GM15510 (cell line): ENCODE measurements around the gene TCFL5.

Experiments used
- POLR2A ChIP-seq: IDR thresholded peaks from 3 replicates; pipeline ENCODE4 v1.6.1; 2011; ENCODE audit warnings: borderline replicate concordance; ENCODE audit not compliant: insufficient read length; ENCODE audit errors: extremely low read depth

Gene TCFL5

DNA sequence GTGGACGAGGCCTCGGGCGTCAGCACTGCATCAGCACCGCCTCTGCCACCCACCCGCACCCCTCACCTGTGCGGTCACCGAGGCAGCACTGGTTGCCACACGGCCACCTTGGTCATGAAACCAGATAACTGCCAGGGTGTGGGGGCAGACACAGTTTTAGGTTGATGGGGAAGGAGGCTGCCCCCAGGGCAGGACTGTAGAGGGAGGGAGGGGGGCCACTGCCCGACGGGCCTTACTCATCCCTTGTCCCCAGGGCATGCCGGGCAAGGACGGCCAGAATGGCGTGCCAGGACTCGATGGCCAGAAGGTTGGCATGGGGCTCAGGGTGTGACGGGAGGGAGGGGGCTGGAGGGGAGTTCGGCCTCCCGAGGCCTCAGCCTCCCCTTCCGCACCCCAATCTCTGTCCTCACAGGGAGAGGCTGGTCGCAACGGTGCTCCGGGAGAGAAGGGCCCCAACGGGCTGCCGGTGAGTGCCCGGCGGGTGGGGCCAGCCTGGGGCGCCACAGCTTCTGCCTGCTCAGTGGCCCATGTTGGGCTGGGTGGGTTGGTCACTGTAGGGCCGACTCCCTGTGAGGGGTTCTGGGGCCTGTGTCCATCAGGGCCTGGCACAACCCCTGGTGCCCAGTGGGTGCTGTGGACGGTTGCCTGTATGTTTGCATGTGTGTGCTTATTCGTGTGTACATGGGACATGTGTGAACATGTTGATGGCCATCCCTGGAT is 33.0 kb downstream of the TCFL5 start:
- TF ChIP-seq POLR2A: no peak

DNA sequence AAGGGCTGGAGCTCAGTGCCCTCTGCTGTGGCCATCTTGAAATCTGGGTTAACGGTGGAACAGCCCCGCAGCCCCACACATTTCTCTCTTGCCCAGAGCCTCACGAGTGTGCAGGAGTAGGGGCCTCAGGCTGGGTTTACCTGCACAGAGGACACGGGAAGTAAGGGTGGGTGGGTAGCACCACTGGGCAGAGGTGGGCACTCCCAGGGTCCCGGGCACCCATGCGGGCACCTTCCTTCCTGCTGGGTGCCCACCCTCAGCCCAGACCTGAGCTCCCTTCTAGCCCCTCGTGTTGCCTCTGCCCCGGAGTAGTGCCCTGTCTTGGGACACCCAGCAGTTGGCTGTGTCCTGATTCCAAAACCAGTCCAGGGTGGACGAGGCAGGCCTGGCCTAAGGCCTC is 33.6 kb downstream of the TCFL5 start:
- TF ChIP-seq POLR2A: no peak

DNA sequence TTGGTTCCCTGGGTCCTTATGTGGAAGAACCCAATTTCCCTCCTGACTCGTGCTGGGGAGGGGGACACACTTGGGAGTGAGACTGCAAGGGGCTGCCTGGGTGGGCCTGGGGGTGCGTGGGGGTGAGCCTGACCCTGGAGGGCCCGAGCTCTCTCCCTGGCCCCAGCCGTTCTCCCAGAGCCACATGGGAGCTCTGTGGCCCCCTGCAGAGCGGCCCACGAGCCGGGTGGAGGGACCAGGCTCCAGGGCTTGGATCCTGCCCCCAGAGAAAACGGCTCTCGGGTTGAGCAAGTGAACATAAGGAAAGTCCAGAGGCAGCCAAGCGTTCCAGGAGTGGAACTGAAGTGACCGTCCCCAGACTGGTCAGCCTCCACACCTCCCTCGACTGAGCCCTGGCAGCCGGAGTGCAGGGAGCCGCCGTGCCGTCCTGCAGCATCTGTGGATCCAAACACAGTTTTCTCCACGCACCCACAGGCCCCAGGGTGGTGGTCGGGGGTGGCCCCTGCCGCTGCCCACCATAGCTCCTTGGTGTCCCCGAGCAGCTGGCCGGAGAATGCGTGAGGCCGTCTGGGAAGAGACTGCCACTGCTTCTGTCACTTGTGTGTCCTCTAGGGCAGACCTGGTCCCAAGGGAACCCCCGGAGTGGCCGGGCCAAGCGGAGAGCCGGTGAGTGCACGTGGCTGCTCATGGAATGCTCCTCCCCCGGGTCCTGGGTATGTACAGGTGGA is 34.1 kb downstream of the TCFL5 start:
- TF ChIP-seq POLR2A: no peak

DNA sequence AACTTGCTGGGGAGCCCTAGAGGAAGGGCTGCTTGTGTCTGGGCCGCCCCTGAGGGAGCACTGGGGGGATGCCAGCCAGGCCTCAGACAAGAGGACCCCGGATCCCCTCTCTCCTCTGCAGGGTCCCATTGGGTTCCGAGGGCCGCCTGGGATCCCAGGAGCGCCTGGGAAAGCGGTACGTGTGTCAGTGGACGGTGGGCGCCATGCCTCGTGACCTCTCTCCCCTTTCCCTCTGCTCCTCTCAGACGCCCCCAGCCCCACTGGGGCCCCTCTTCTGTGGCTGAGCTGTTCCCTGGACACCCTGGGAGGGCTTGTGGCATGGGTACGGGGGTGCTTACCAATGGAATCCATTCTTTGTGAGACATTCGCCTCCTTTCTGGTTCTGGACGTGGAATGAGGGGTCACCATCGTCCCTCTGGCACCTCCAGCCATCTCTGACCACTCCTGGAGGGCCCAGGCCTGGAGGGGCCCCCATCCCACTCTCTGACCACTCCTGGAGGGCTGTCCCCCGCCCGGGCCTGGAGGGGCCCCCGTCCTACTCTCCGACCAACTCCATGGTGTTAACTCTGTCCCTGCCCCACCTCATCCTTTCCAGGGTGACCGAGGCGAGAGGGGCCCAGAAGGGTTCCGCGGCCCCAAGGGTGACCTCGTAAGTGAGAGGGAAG is 34.8 kb downstream of the TCFL5 start:
- no peak for TF ChIP-seq POLR2A

DNA sequence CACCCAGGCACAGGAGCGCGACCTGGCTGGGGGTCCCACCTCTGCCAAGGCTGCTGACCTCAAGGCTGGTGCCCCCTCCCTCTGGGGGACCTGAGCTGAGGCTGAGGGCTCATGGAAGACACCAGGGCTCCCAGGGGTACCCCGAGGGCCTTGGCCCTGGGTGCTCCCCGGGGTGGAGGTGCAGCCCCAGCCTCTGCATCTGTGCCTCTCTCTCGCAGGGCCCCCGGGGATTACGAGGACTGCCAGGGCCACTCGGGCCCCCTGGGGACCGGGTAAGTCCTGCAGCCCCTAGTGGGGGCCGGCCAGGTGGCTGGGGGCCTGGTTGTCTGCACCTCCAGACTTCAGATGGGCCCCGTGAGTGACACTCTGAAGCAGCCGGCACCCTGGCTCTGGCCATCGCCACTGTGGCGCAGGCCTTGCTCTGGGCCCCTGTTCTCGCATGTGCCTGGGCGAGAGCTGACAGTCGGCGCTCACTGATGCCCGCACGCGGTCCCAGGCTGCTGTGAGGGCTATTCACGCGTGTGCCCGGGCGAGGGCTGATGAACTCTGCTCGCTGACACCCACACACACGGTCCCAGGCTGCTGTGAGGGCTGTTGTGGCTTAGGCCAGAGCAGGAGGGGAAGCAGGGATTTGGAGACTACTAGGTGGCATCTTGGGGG is 35.5 kb downstream of the TCFL5 start:
- TF ChIP-seq POLR2A: no peak

DNA sequence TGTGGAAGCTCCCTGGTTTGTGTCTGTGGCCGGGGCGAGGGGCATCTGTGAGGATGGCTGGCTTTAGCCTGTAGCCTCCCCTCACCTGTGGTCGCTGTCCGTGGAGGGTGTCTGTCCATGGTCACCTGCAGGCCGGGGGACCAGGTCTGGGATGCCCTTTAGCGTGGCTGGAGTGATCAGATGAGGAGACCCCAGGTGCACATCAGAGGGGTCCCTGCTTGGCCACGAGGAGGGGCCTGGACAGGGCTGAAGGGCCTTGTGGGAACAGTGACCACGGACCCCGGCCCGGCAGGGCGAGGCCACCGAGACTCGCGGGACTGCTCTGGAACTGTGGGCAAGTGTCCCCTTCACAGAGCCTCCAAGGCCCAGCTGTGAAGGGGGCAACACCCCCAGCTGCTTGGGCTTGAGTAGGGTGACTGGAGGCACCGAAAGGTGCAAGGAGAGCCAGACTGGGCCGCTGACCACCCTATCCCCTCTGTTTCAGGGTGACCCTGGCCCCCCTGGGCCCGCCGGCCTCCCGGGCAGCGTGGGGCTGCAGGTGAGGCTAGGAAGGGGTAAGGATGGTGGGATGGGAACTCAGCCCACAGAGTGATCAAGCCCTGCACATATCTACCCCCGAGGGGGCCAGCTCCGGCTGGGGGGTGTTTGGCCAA is 36.2 kb downstream of the TCFL5 start:
- no peak for TF ChIP-seq POLR2A

DNA sequence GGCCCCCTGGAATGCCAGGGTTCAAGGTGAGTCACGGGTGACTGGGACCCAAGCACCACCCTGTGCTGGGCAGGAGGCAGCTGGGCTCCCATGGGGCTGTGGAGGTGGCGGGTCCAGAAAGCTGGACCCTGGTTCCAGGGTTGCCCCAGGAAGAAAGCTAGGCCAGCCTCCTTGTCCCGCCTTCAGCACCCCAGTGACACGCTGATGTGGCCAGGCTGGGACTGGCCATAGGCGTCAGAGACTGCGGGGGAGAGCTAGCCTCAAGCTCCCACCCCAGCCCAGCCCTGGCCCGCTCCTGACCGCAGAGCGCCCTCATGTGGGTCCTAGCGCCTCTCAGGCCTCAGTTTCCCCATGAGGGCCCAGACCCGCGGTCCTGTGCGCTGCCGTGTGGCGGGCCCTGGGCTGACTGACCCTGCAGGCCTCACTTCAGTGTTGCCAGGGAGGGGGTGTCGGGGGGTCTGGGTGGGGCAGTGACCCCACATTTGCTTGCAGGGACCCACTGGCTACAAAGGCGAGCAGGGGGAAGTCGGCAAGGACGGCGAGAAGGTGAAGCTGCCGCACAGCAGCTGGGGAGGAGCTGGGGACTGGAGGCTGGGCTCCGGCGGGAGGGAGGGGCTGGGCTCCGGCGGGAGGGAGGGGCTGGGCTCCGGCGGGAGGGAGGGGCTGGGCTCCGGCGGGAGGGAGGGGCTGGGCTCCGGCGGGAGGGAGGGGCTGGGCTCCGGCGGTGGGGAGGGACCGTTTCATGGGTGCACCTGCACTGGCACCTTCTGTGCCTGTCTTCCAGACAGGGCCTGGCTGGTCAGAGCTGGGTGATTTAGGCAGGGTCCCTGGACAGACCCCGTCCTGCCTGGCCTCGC is 36.9 kb downstream of the TCFL5 start:
- no peak for TF ChIP-seq POLR2A

DNA sequence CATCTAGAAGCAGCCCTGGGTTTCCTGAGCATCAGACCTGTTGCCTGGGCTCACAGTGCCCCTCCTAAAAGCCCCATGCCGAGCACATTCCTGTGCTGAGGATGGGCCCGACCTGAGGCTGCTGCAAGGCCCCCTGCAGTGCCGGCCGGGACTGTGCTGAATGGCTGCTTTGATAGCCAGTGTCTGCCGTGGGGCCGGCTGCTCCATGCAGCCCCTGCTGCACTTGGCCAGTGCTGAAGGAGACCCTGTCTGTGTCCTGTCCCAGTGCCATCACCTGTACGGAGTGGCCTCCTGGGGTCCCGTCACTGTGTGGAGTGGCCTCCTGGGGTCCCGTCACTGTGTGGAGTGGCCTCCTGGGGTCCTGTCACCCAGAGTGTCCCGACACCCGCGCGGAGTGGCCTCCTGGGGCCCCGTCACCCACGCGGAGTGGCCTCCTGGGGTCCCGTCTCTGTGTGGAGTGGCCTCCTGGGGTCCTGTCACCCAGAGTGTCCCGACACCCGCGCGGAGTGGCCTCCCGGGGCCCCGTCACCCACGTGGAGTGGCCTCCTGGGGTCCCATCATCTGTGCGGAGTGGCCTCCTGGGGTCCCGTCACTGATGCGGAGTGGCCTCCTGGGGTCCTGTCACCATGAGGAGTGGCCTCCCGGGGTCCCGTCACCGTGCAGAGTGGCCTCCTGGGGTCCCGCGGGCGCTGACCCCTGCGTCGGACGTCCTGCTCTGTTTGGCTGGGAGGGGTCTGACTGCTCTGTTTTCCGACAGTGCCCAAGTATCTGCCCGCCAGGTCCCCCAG is 37.7 kb downstream of the TCFL5 start:
- no peak for TF ChIP-seq POLR2A

DNA sequence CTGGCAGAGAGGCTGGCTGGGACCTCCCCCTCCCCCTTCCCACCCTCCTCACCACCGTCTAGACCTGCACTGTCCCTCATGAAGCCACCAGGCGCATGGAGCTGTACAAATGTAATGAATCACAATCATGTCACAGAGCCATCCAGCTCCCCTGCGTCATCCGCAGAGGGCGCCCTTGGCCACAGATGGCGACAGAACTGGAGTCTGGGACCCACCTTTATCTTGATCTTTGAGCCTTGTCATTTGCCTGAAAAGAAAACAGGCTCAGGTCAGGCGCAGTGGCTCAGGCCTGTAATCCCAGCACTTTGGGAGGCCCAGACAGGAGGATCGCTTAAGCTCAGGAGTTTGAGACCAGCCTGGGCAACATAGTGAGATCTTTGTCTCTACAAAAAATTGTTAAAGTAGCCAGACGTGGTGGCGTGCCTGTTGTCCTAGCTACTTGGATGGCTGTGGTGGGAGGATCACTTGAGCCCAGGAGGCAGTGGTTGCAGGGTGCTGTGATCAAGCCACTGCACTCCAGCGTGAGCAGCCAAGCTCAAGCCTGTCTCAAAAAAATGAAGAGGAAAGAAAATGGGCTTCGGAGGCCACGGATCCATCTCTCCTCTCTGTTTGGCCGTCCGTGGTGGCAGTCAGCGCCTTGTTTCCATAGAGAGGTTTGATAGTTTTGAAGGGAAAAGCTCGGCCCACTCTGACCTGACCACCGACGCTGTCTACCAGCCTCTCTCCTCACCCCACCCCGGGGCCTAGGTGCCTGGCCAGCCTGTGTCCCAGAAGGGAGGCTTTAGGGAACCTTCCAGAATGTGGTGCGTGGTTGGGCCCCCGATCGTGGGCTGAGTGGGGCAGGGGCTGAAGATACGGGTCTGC is 38.6 kb downstream of the TCFL5 start:
- no peak for TF ChIP-seq POLR2A

DNA sequence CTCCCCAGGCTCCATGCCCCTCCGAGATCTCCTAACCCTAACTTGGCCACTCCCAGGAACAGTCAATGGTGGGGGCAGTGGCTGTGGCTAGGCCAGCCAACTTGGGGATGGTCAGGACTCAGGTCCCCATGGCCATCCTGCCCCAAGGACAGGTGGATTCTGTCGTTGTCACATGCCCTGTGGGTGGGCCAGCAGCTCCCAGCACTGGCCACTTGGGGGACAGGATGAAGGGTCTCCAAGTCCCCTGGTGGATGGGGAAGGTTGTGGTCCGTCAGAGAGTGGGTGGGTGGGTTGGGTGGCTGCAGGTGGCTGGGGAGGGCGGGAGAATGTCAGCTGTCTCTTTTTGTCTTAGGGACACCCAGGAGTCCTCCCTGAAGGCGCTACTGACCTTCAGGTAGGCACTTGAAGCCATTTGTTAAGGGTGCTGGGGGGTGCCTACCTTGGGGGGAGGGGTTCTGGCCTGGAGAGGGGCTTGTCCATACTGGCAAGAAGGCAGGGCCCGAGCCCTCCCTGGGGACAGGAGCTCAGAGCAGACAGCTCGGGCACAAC is 39.3 kb downstream of the TCFL5 start:
- no peak for TF ChIP-seq POLR2A

DNA sequence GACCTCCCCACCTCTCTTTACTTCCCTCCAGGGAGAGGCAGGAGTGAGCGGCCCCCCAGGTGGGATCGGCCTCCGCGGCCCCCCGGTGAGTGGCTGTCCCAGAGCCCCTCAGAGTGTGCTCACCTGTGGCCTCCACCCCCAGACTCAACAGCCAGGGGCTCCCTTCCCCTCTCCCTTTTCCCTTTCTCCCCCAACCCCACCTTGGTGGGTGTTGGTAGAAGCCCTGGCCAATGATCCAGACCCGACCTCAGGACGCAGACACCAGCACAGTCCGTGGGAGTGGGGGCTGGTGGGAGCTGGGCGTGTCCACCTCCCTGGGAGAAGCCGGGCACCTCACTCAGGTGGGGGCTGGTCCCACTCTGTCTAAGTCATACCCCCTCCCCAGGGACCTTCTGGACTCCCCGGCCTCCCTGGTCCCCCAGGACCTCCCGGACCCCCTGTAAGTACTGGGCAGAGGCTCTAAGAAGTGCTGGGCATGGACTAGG is 39.9 kb downstream of the TCFL5 start:
- no peak for TF ChIP-seq POLR2A

DNA sequence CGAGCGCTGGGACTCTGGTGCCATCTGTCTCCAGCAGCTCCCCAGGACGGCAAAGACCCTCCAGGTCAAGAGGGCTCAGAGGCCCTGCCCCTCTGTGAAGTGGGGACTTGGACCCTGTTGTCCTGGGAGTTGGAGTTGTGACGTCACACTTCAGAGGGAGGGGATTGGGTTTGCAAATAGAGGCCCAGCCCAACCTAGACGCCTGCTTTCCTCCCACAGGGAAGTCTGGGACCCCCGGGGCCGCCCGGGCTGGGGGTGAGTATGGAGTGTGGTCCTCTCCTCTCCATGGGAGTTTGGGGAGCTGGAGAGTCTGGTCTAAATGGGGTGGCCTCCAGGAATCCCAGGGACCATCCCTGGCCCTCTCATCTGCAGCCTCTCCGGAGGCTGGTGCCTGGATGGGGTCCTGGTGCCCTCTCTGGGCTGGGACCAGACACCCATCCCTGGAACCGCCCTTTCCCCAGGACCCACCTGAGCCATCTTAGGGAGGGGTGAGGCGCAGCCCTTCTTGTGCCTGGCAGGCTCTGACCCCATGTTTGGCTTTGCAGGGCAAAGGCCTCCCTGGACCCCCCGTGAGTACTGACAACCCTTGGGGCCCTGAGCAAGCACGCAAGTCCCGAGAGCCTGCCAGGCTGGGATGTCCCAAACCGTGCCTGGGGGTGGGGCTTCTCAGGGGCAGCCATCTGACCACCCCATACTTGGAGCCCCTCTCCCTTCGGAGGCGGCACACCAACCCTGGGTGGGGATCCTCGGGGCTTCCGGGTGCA is 40.5 kb downstream of the TCFL5 start:
- TF ChIP-seq POLR2A: no peak
